ENCODE data around the gene STXBP1. TPM values are rescaled to one million over a fixed set of nuclear protein-coding genes. Genes with fewer than 3 reads are reported as not detected.
A peak's percentile ranks its signal among the peaks of the same experiment; 100 is the strongest.

Gene STXBP1
- total RNA-seq, 1 donor from 2014 or later, result 37.5 TPM

DNA sequence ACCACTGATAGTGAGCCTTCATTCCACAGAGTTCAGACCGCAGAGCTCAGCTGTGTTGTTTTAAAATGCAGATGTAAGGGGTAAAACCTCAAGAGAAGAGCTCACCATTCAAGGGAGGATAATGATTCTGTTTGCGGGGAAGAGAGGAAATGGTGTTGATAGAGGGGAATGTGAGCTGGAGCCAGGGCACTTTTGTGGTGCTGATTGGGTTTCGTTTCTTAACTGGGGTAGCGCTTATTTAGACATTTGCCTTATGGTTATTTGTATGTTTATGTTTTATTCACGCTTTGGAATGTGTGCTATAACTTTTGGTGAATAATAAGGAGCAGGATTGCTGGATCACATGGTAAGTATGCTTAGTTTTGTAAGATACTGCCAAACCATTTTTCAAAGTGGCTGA is 42.5 kb downstream of the STXBP1 start:
- DNase-seq (ENCODE audit: low read depth), result no peak

DNA sequence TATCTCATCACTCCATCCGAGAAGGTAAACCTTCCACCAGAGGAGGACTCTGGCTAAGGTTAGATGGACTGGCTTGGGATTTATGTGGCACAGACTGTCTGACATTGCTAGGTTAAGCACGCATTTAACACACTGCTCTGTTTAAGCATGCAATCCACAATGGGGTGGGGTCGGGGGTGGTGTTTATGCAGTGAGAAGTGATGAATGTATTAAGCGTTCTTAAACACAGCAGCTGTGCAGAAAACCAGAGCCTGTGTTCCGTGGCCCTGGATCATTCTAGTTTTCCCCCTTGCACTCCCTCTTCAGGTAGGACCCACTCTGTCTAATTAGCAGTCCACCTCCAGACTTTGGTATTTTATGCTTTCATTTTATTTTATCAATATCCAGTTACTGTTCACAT is 46.4 kb downstream of the STXBP1 start:
- no peak for DNase-seq (ENCODE audit: low read depth)

DNA sequence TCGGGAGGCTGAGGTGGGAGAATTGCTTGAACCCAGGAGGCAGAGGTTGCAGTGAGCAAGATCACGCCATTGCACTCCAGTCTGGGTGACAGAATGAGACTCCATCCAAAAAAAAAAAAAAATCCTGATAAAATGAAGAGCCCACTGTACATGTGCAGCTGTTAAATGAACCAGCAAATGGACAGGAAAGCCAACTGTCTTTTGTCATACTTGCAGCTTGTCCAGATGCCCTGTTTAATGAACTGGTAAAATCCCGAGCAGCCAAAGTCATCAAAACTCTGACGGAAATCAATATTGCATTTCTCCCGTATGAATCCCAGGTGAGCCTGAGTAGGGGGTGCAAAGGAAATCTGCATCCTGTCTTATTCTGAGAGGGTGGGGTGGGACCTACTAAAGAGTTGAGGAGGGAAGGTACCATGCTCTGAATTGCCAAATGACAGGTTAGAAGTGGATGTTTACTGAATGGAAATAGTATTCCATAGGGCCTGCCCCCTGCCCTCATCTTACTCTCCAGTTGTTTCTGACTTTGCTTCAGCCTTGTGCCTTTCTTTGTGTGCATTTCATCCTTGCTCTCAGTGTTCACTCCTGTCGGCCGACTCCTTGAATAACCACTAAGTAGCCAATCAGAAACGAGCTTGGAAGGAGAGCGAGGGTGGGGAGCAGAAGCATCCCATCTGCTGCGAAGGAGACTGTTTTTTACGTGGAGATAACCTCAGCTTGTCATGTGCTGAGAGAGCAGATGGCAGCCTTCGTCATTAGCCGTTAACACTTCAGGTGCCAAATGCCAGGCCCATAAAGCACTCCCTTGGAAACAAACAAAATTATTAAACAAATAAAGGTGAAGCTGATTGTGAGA is 49.0 kb downstream of the STXBP1 start:
- no peak for DNase-seq (ENCODE audit: low read depth)

DNA sequence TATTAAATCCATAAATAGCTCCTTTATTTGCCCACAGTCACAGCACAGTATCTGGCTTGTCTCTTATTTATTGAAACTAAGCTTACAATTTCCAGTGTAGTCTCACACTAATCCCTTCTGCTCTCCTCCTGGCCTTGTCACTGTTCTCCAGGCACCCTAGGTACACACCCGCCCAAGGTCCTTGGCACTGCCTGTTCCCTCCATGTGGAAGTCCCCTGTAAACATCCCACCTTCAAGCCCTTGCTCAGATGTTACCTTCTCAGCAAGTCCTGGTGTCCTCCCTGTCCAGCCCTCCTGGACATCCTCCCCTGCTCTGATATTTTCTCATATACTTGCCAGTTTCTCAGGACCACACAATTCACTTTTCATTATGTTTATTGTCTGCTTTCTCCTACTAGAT is 50.5 kb downstream of the STXBP1 start:
- DNase-seq (ENCODE audit: low read depth), result no peak

DNA sequence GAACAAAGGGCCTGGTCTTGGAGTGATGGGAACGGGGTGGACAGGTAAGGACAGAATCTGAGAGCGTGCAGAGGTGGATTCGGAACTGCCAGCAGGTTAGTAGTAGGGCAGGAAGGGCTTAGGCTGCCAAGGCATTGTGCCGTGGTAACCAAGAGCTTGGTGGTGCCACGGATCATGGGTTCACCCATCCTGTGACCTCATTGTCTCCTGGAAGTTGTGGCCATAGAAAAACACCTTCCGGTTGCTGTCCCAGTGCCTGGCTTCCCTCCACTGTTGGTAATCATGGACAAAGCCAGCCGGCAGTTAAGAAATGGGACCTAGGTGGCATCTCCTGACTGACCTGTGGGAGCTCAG is 52.2 kb downstream of the STXBP1 start:
- no peak for DNase-seq (ENCODE audit: low read depth)

DNA sequence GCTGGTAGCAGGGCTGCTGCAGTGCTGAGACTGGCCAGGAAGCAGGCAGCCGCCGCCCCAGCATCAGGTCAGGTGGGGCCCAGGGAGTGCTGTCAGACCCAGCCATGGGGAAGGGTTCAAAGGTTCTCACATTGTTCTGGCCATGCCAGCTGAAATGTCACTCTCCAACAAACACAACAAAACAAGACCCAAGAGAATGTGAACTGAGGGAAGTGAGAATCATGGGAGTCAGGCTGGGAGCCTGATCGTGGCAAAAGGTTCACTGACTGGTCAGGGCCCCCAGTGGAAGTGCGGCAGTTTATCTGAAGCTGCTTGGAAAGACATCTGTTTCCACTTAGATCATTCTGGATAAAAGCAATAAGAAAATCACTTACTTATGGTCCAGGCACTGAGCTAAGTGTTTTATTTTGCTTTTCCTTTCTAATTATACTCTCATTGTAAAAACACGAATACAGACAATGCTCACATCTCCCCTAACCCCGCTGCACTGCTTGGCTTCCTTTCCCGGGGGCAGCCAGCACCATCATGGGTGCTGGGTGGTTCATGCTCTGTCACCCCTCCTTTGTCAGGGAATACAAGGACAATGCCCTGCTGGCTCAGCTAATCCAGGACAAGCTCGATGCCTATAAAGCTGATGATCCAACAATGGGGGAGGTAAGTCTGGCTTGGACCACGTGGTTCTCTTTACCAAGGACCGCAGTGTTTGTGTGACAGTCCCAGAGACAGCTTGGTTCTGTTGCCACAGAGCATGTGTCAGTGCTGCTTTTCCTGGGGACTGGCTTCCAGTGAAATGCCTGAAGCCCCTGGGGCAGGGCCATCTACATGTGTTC is 52.8 kb downstream of the STXBP1 start:
- no peak for DNase-seq (ENCODE audit: low read depth)

DNA sequence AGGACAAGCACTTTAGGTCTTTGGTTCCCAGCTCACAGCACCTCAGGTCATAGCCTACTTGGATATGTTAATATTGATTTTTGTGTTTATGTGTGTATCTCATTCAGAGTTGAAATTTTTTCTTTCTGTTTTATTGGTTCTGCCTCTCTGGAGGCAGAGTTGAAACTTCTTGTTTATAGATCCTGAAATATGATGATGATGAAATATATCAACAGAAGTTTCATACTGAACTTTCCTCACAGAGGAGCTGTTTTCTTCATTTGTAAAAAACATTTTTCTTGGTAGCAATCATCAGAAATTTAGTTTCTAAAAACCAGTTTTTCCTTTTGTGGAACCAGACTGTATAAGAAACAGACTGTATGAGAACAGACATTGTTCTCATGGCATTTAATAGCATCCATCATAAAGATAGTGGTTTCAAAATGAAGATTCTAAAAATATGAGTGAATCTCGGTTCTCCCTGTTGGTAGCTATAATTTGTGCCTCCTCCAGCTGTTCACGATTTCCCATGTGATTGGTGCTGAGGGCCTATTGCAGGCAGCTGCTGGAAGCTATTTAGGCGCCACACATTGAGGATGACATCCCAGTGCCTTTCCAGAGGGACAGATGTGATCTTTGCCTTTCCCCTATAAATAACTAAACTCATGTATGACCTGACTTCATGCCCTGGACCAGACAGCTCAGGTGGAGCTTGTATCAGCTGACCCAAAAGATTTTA is 55.2 kb downstream of the STXBP1 start:
- no peak for DNase-seq (ENCODE audit: low read depth)

DNA sequence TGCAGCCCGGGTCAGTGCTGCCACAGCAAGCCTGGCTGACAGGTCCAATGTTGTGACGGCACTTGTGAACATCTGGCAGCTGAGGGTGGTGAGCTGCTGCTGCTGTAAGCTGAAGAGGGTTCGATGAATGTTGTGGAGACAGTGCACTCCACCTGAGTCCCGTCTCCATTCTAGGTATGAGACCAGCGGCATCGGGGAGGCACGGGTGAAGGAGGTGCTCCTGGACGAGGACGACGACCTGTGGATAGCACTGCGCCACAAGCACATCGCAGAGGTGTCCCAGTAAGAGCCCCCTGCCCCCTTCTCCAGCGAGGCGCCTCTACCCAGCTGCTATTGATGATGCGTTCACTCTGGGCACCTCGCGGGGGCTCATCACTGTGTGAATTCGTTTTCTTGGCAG is 55.8 kb downstream of the STXBP1 start:
- no peak for DNase-seq (ENCODE audit: low read depth)

DNA sequence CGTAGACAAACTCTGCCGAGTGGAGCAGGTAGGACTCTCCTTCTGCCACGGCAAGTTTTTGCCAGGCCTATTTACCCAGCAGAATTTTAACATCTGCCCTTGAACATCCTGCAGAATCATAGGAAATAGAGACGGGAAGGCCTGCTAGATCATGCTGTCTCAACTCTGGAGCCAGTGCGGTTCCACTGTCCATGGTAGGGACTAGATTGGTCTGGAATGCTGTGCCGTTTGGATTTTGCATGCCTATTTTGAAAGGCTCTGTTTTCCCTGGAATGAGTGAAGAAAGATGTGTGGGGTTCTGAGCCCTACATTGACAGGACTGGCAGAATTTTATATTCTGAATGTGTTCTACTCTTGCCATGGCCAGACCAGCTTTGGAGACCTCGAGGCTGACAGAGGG is 61.2 kb downstream of the STXBP1 start:
- DNase-seq (ENCODE audit: low read depth), result no peak

DNA sequence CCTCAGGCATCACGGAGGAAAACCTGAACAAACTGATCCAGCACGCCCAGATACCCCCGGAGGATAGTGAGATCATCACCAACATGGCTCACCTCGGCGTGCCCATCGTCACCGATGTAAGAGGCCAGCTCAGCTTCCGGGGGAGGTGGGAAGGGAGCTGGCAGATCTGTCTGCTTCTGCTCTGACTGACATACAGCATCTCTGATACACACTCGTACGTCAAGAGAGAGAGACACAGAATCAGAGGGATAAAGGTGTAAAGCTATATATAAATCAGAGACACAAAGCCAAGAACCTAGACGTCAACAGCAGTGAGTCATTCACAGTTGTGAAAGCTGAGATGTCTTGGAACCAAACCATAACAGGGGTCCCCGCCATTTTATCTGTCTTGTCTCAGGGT is 64.6 kb downstream of the STXBP1 start:
- DNase-seq (ENCODE audit: low read depth), result no peak

DNA sequence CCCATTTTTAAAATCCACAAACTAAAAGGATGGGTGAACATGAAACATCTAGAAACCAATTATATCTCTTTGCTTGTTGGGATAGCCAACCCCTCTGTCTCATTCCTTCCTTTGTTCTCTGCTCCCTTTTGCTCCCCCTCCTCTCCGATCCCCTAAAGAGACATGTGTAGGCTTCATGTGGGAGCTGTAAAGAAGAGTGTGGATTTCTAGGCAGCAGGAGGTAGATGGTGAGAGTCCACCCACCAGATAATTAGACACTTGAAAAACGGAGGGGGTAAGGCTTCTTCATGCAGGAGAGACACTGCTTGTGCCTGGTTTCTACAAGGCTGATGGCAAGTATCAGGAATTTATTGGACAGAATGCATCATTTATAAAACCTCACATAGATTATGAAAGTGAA is 67.4 kb downstream of the STXBP1 start:
- no peak for DNase-seq (ENCODE audit: low read depth)

DNA sequence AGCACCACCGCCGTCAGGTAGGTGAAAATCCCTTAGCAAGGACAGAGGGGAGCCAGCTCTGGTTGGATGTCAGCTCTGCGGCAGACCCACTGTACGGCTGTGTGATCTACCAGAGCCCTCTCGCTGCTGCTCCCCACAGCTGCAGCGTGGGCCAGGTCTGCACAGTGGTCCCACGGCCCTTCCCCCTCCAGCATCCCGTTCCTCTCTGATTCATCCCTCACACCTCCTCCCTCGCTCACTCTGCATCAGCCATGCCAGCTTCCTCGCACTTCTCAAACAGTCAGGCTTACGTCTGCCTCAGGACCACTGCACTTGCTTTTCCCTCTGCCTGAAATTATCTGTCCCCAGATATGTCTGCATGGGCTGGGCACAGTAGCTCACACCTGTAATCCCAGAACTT is 68.1 kb downstream of the STXBP1 start:
- DNase-seq (ENCODE audit: low read depth), result no peak

DNA sequence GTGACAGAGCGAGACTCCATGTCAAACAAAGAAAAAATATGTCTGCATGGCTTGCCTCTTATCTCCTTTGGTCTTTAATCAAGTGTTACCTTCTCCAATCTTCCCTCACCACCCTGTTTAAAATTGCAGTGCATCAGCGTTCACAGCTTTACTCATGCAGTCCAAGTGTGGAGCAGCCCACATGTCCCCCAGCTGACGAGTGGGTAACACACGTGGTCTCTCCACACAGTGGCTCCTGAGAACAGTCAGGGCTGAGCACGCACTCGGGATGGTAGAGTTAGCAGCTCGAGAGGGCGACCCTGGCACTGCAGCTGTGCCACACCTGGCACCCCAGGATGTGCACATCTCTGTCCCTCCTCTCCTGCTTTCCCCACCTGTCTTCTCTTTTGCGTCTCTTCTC is 68.8 kb downstream of the STXBP1 start:
- DNase-seq (ENCODE audit: low read depth), result no peak

DNA sequence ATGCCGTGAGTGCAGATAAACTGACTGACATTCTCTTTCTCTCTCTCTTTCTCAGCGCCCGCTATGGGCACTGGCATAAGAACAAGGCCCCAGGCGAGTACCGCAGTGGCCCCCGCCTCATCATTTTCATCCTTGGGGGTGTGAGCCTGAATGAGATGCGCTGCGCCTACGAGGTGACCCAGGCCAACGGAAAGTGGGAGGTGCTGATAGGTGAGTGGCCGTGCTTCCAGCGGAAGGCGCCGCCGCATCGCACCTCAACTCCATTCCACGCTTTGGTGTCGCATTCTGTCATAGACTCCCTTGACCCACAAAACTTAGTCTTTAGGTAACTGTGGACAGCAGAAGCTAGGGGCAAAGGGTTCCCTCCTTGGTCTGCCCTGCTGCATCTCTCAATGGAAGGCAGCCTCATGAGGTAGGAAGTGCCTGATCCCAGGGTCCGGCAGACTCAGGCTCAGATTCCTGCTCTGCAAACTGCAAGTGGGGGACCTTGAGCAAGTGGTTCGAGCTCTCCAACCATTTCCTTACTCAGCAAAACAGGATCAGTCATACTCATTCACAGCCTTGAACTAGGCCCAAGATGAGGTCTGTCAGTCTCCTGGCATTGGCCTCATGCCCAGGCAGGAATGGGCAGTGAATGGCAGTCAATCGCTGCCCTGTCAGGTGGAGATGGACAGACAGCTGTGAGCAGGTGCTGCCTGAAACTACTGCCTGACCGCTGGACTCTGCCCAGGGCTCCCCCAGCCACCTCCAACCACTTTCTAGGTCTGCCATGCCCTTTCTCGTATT is 70.5 kb downstream of the STXBP1 start:
- peak; percentile 17 for DNase-seq (ENCODE audit: low read depth)

DNA sequence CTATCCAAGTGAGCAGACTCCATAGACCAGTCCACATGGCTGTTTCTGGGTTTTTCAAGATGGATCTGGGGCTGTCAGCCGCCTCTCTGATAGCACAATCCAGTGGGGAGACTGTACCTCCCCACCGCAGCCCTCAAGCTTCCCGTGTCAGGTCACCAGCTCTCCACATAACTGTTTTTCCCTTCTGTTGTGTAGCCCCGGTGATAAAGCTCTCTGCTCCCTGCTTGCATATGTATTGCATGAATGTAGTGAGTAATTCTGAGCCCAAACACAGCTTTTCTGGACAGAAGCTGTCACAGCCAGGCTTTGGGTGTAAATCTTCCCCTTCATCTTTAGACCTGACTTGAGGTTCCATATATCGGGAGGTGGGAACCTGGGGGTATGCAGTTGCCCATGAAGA is 71.6 kb downstream of the STXBP1 start:
- no peak for DNase-seq (ENCODE audit: low read depth)

DNA sequence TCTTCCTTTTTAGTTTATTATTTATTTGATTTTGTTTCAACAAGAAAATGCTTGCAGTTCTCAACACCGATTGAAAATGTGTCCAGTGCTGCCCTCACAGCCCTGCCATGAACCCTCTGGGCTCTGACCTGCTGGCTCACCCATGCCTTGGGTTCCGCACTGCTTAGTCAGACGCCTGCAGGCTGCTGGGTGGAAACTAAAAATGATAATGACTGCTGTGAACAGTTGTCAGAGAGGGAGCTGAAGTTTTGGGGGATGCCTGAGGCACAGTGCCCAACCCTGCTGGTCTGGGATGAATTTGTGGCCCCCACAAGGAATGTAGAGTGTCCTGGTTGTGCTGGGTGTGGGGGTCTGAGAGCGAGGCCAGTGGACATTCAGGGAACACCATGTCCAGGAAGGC is 72.5 kb downstream of the STXBP1 start:
- peak; percentile 40 for DNase-seq (ENCODE audit: low read depth)

DNA sequence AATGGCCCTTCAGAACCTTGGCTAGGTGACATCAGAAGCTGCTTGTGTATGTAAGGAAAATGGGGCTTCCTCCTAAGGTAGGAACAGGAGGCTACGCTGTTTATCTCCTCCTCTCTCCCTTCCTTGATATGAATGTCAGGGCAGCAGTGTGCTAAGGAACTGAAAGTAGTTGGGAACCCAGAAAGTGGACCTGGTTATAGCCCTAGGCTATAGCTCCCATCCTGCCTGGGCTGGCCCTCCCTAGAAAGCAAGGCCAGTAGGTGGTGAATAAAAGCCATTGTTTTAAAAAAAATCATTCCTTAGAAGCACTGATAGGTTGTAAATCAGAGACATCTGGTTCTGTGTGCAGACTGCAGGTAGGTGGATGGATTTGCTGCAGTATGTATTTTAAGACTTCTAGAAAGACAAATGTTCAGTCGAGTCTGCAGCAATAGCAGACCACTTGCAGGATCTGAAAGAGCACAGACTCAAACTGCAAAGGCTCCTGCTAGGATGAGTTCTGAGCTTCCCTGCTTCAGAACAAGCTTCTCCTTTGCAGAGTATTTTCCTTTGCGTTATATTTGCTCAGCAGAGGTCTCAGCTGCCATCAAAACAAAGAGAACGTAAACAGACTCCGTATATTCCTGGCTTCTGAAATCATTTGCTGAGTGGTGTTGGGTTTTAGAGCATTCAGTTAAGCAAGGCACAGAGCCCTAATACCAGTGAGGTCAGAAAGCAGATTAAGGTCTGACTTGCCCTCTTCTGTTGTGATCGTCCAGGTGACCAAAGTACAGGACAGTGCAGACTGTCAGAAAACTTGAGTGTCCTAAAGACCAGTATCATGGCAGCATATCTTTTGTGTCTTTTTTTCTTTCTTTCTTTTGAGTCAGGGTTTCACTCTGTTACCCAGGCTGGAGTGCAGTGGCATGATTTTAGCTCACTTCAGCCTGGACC is 74.7 kb downstream of the STXBP1 start:
- DNase-seq (ENCODE audit: low read depth), result no peak

DNA sequence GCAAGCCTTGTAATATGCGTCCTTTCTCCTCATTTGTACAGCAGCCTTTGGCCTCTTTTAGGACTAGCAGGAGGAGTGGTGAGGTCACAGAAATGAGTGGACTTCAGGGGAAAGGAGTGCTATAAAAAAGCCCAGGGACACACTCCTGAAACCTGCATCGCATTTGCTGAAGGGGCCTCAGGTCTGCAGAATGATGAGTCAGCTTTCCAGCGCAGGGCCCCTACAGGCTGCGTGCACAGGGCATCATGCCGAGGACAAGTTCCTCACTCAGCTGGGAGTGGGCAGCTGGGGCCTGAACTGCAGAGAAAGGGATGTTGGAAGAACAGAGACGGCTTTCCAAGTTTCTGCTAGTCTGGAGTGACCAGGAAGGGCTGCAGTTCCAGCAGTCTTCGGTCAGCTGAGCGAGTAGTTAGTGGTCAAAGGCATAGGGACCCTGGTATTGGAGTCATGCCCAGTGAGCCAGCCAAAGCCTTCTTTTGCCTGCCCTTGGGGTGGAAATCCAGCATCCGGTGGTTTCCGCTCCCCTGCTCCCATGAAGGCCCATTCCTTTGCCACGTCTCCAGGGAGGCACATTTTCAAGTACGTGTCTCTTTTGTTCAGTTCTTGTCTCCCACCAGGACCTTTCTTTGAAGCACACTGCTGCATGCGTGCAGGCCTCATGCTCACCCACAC is 77.4 kb downstream of the STXBP1 start:
- no peak for DNase-seq (ENCODE audit: low read depth)

DNA sequence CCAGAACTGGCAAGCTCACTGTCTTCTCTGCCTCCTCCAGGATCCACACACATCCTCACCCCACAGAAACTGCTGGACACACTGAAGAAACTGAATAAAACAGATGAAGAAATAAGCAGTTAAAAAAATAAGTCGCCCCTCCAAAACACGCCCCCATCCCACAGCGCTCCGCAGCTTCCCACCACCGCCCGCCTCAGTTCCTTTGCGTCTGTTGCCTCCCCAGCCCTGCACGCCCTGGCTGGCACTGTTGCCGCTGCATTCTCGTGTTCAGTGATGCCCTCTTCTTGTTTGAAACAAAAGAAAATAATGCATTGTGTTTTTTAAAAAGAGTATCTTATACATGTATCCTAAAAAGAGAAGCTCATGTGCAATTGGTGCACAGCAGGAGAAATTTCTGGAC is 78.7 kb downstream of the STXBP1 start:
- no peak for DNase-seq (ENCODE audit: low read depth)

DNA sequence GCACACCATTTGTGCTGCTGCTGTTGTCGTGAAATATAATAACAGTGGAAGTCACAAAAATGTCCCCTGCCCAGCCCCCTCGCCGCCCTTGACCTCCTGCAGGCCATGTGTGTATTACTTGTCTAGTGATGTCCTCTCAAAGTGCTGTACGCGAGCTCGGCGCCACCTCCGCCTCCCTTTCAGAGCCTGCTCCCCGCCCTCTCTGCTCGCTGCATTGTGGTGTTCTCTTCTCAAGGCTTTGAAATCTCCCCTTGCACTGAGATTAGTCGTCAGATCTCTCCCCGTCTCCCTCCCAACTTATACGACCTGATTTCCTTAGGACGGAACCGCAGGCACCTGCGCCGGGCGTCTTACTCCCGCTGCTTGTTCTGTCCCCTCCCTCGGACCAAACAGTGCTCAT is 80.0 kb downstream of the STXBP1 start:
- no peak for DNase-seq (ENCODE audit: low read depth)
